Body of pancreas (tissue), 4 donors: Measurements from ENCODE around the gene SLC9A9. TPM values are rescaled to one million over a fixed set of nuclear protein-coding genes. Genes with fewer than 3 reads are reported as not detected.

Source experiments
- ATAC-seq: fragments of 150-250 bp; one replicate; pipeline ENCODE4 v1.9.1; 2016
- DNase-seq, 4 donors: peaks; one replicate each; pipeline ENCODE4 v3.0.0-alpha.2; 2019
- H3K27ac ChIP-seq, 4 donors: fragments of 200-600 bp; sonication (generic); 1 replicate in 3 of 4; 2 replicates in 1 of 4; pipeline versions ENCODE4 v1.5.1 to v1.6.1; 2016 to 2019; ENCODE audit warnings: mild to moderate bottlenecking in 1 of 4, mixed read lengths in 1 of 4, moderate library complexity in 1 of 4
- H3K27me3 ChIP-seq, 2 donors: fragments of 200-600 bp; sonication (generic); one replicate each; pipeline ENCODE4 v1.6.0; 2016; ENCODE audit warnings: mild to moderate bottlenecking in 1 of 2
- H3K36me3 ChIP-seq, 2 donors: fragments of 200-600 bp; sonication (generic); replicated peaks in 1 of 2; 2 replicates each; pipeline ENCODE4 v1.5.1; 2016; ENCODE audit warnings: low read depth in 2 of 2; ENCODE audit not compliant: insufficient read depth in 1 of 2
- H3K4me1 ChIP-seq: fragments of 200-600 bp; sonication (generic); one replicate; pipeline ENCODE4 v1.6.0; 2016
- H3K4me3 ChIP-seq, 2 donors: fragments of 200-600 bp; sonication (generic); 1 replicate in 1 of 2; 2 replicates in 1 of 2; pipeline ENCODE4 v1.5.1; 2016 to 2019
- H3K9me3 ChIP-seq, 3 donors: fragments of 200-600 bp; sonication (generic); 1 replicate in 2 of 3; 2 replicates in 1 of 3; pipeline ENCODE4 v1.5.1; 2016
- CTCF ChIP-seq, 7 experiments: fragments of 450-650 bp in 4 of 7; fragments of 200-600 bp in 3 of 7; sonication (generic) in 3 of 7; IDR thresholded peaks; one replicate each; pipeline ENCODE4 v1.5.1; 2016 to 2019; ENCODE audit warnings: antibody characterized with exemption in 7 of 7
- POLR2A ChIP-seq, 3 donors: fragments of 450-650 bp; IDR thresholded peaks; one replicate each; pipeline ENCODE4 v1.6.1; 2016; ENCODE audit warnings: antibody characterized with exemption in 3 of 3, mild to moderate bottlenecking in 2 of 3
- WGBS, 2 donors: methylation state at CpG; one replicate each; pipeline ENCODE4 v1.1.5; 2017; 5-methylcytosine and 5-hydroxymethylcytosine counted together
- intact Hi-C: fragments of 100-400 bp; cut with DNase I; formaldehyde crosslinking; loops from one replicate; pipeline ENCODE4 v1.15.1; 2023
- total RNA-seq, 2 donors: library from RNA; depleted of rRNA; stranded (reverse); fragments of >200 nt; gene quantifications; one replicate each; pipeline ENCODE4 v1.1.0, GENCODE V29; 2016

SLC9A9 gene
- total RNA-seq, 2 donors from 2014 or later = 1.6 to 2.3 TPM

GRCh38 chr3:143507735-143508580 is 340.3 kb downstream of the SLC9A9 start:
- ATAC-seq (no peak), DNase-seq (no peak)
- no peak overlapping the region for H3K4me3 ChIP-seq
- H3K9me3 ChIP-seq = no peaks in the 10 kb centered on the region
- H3K27ac ChIP-seq = no peak overlapping the region
- intact Hi-C loops = no loop called here
- TF ChIP-seq POLR2A (IDR thresholded peaks at IDR 0.05) (no peak), CTCF (IDR thresholded peaks at IDR 0.05) (no peak)
- H3K36me3 ChIP-seq = no peaks in the 10 kb centered on the region
- 69 to 85% methylated on average over 3 of the region's 3 CpGs for WGBS, 2 donors
- no peaks in the 10 kb centered on the region for H3K27me3 ChIP-seq
- H3K4me1 ChIP-seq = no peaks in the 10 kb centered on the region

GRCh38 chr3:143506190-143506589 is 342.1 kb downstream of the SLC9A9 start:
- no peaks in the 10 kb centered on the region for H3K9me3 ChIP-seq
- intact Hi-C loops = no loop called here
- no peak overlapping the region for H3K4me3 ChIP-seq
- TF ChIP-seq CTCF (IDR thresholded peaks at IDR 0.05) (no peak), POLR2A (IDR thresholded peaks at IDR 0.05) (no peak)
- H3K27ac ChIP-seq = no peak overlapping the region
- H3K4me1 ChIP-seq = no peaks in the 10 kb centered on the region
- no peaks in the 10 kb centered on the region for H3K27me3 ChIP-seq
- ATAC-seq = no peak
- no peak for DNase-seq
- H3K36me3 ChIP-seq = no peaks in the 10 kb centered on the region

GRCh38 chr3:143503325-143503885 is 344.9 kb downstream of the SLC9A9 start:
- H3K4me3 ChIP-seq = no peak overlapping the region
- ATAC-seq = no peak
- H3K4me1 ChIP-seq = no peaks in the 10 kb centered on the region
- intact Hi-C loops = no loop called here
- TF ChIP-seq POLR2A (IDR thresholded peaks at IDR 0.05) (no peak), CTCF (IDR thresholded peaks at IDR 0.05) (no peak)
- no peaks in the 10 kb centered on the region for H3K36me3 ChIP-seq
- H3K9me3 ChIP-seq = no peaks in the 10 kb centered on the region
- H3K27ac ChIP-seq = no peak overlapping the region
- no peak for DNase-seq
- no peaks in the 10 kb centered on the region for H3K27me3 ChIP-seq
- WGBS, 2 donors = 85 to 100% methylated on average over 2 to 4 of the region's 4 CpGs

- TF ChIP-seq POLR2A (IDR thresholded peaks at IDR 0.05) = no peak
- no peak for TF ChIP-seq CTCF (IDR thresholded peaks at IDR 0.05)
- intact Hi-C loops = no loop called here
- Histone ChIP-seq H3K4me1 (no peaks in the 10 kb centered on the region), H3K36me3 (no peaks in the 10 kb centered on the region), H3K9me3 (no peaks in the 10 kb centered on the region), H3K4me3 (no peak overlapping the region), H3K27ac (no peak overlapping the region), H3K27me3 (no peaks in the 10 kb centered on the region)
- no peak for ATAC-seq
- no peak for DNase-seq
- WGBS, 2 donors = 46 to 57% methylated on average over 3 of the region's 3 CpGs
Observed at GRCh38 chr3:143502081-143502480, 346.2 kb downstream of the SLC9A9 start.

GRCh38 chr3:143497382-143497781 is 350.9 kb downstream of the SLC9A9 start:
- no peak overlapping the region for H3K27ac ChIP-seq
- no peaks in the 10 kb centered on the region for H3K36me3 ChIP-seq
- H3K9me3 ChIP-seq = no peaks in the 10 kb centered on the region
- WGBS, 2 donors = 78 to 87% methylated on average over 3 of the region's 3 CpGs
- ATAC-seq (no peak), DNase-seq (no peak)
- H3K27me3 ChIP-seq = no peaks in the 10 kb centered on the region
- intact Hi-C loops = no loop called here
- no peak overlapping the region for H3K4me3 ChIP-seq
- TF ChIP-seq CTCF (IDR thresholded peaks at IDR 0.05) (no peak), POLR2A (IDR thresholded peaks at IDR 0.05) (no peak)
- no peaks in the 10 kb centered on the region for H3K4me1 ChIP-seq
